ENCODE results near the gene NOXO1.

Gene NOXO1

GRCh38 chr16:2006317-2006716, 25.0 kb upstream of the NOXO1 start:
- DNase-seq: no peak
- TF ChIP-seq POLR2A (IDR thresholded peaks at IDR 0.05; ENCODE audit: low read length): no peak
- TF ChIP-seq GATA1 (IDR thresholded peaks at IDR 0.05; ENCODE audit: low read depth, low read length): no peak

GRCh38 chr16:2005646-2006045, 24.4 kb upstream of the NOXO1 start:
- TF ChIP-seq POLR2A (IDR thresholded peaks at IDR 0.05; ENCODE audit: low read length) (no peak), GATA1 (IDR thresholded peaks at IDR 0.05; ENCODE audit: low read depth, low read length) (no peak)
- no peak for DNase-seq

GRCh38 chr16:2004795-2005517, 23.7 kb upstream of the NOXO1 start:
- DNase-seq: no peak
- TF ChIP-seq POLR2A (IDR thresholded peaks at IDR 0.05; ENCODE audit: low read length): no peak
- no peak for TF ChIP-seq GATA1 (IDR thresholded peaks at IDR 0.05; ENCODE audit: low read depth, low read length)

- DNase-seq: peak; percentile 90 to 94
Measured at GRCh38 chr16:2003827-2004641, 22.8 kb upstream of the NOXO1 start.

GRCh38 chr16:2003231-2003826, 22.1 kb upstream of the NOXO1 start:
- DNase-seq: no peak
- TF ChIP-seq POLR2A (IDR thresholded peaks at IDR 0.05; ENCODE audit: low read length): no peak
- no peak for TF ChIP-seq GATA1 (IDR thresholded peaks at IDR 0.05; ENCODE audit: low read depth, low read length)

More at GRCh38 chr16:2003827-2004641, 22.8 kb upstream of the NOXO1 start:
- TF ChIP-seq GATA1 (IDR thresholded peaks at IDR 0.05; ENCODE audit: low read depth, low read length): no peak
- TF ChIP-seq POLR2A (IDR thresholded peaks at IDR 0.05; ENCODE audit: low read length): no peak

GRCh38 chr16:2002406-2003230, 21.3 kb upstream of the NOXO1 start:
- no peak for TF ChIP-seq GATA1 (IDR thresholded peaks at IDR 0.05; ENCODE audit: low read depth, low read length)
- DNase-seq: no peak

- TF ChIP-seq GATA1 (IDR thresholded peaks at IDR 0.05; ENCODE audit: low read depth, low read length): no peak
- TF ChIP-seq POLR2A (IDR thresholded peaks at IDR 0.05; ENCODE audit: low read length): no peak
Measured at GRCh38 chr16:2001456-2002355, 20.4 kb upstream of the NOXO1 start.

GRCh38 chr16:2001035-2001434, 19.8 kb upstream of the NOXO1 start:
- DNase-seq: no peak
- no peak for TF ChIP-seq GATA1 (IDR thresholded peaks at IDR 0.05; ENCODE audit: low read depth, low read length)
- TF ChIP-seq POLR2A (IDR thresholded peaks at IDR 0.05; ENCODE audit: low read length): no peak

More at GRCh38 chr16:2001456-2002355, 20.4 kb upstream of the NOXO1 start:
- no peak for DNase-seq

- DNase-seq: no peak
- TF ChIP-seq POLR2A (IDR thresholded peaks at IDR 0.05; ENCODE audit: low read length) (no peak), GATA1 (IDR thresholded peaks at IDR 0.05; ENCODE audit: low read depth, low read length) (no peak)
Measured at GRCh38 chr16:1999866-2000514, 18.7 kb upstream of the NOXO1 start.

- DNase-seq: no peak
- TF ChIP-seq POLR2A (IDR thresholded peaks at IDR 0.05; ENCODE audit: low read length) (no peak), GATA1 (IDR thresholded peaks at IDR 0.05; ENCODE audit: low read depth, low read length) (no peak)
Measured at GRCh38 chr16:1998852-1999801, 17.9 kb upstream of the NOXO1 start.

GRCh38 chr16:1998360-1998835, 17.1 kb upstream of the NOXO1 start:
- DNase-seq: no peak
- TF ChIP-seq GATA1 (IDR thresholded peaks at IDR 0.05; ENCODE audit: low read depth, low read length): no peak
